Epithelial cell of proximal tubule (primary cell): Measurements from ENCODE around the gene YOD1. TPM values are rescaled to one million over a fixed set of nuclear protein-coding genes. Genes with fewer than 3 reads are reported as not detected.

Experiments used
- DNase-seq: peaks from one replicate; pipeline ENCODE4 v3.0.0-alpha.2; 2011; ENCODE audit warnings: low read depth
- H3K4me3 ChIP-seq: 2 replicates; pipeline ENCODE4 v1.5.1; 2011; ENCODE audit warnings: low read depth, mild to moderate bottlenecking, low read length
- total RNA-seq: library from RNA; depleted of rRNA; stranded (reverse); fragments of >200 nt; gene quantifications from 2 replicates; pipeline ENCODE4 v1.2.3, GENCODE V29; 2015
- TF ChIP-seq, protein P1 (sequence below): conservative IDR thresholded peaks from 2 replicates; pipeline ENCODE4 v1.5.1; 2012; ENCODE audit warnings: low read depth, mild to moderate bottlenecking, low read length

The YOD1 gene
- total RNA-seq, 1 donor from 2014 or later, result 6.7 TPM

- TF ChIP-seq, protein P1, sequence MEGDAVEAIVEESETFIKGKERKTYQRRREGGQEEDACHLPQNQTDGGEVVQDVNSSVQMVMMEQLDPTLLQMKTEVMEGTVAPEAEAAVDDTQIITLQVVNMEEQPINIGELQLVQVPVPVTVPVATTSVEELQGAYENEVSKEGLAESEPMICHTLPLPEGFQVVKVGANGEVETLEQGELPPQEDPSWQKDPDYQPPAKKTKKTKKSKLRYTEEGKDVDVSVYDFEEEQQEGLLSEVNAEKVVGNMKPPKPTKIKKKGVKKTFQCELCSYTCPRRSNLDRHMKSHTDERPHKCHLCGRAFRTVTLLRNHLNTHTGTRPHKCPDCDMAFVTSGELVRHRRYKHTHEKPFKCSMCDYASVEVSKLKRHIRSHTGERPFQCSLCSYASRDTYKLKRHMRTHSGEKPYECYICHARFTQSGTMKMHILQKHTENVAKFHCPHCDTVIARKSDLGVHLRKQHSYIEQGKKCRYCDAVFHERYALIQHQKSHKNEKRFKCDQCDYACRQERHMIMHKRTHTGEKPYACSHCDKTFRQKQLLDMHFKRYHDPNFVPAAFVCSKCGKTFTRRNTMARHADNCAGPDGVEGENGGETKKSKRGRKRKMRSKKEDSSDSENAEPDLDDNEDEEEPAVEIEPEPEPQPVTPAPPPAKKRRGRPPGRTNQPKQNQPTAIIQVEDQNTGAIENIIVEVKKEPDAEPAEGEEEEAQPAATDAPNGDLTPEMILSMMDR, result no peak
- DNase-seq, result no peak
- no peak overlapping the region for H3K4me3 ChIP-seq
Observed at GRCh38 chr1:207072233-207072632, 21.2 kb upstream of the YOD1 start.

- TF ChIP-seq, protein P1, result no peak
- DNase-seq, result no peak
- H3K4me3 ChIP-seq, result no peak overlapping the region
Observed at GRCh38 chr1:207071426-207071825, 20.4 kb upstream of the YOD1 start.

DNA sequence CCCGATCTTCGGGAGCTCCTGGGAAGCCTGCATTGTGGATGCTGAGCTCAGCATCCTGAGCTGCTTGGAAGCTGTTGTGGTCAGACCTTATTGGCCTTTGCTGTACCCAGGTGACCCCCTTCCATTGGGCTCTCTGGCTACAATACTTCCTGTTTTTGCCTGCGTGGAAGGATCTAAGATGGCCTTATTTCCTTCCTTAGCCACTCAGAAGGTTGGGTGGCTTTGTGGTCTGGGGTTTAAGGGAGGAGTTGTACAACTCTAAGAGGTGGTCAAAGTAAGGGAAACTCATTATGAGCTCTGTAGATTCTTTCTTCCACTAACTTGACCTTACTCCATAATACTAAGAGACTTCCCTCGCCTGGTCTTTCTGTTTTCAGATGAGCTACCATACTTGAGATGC is 19.8 kb upstream of the YOD1 start:
- TF ChIP-seq, protein P1, result no peak
- H3K4me3 ChIP-seq, result no peak overlapping the region
- DNase-seq, result no peak

- no peak overlapping the region for H3K4me3 ChIP-seq
- TF ChIP-seq, protein P1, result no peak
- no peak for DNase-seq
Observed at GRCh38 chr1:207069858-207070506, 19.0 kb upstream of the YOD1 start.

DNA sequence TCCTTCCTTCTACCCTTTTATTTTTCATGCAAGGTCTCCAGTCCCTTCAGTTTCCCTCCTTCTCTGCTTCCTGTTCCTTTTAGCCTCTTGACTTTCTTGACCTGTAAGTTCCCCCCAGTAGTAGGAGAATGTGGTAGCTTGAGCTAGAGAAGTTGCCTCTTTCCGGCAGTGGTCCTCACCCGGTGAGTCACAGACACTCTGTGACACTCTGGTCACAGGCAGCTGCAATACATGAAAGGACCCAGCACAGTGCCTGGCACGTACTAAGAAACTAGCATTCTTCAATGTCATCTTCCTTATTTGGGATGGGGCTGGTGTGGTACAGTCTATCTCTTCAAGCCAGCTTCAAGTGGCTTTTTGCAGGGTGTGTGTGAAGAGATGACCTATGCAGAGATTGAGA is 18.1 kb upstream of the YOD1 start:
- no peak for DNase-seq
- no peak overlapping the region for H3K4me3 ChIP-seq
- TF ChIP-seq, protein P1, result no peak

GRCh38 chr1:207067665-207068064 is 16.7 kb upstream of the YOD1 start:
- TF ChIP-seq, protein P1, result no peak
- DNase-seq, result no peak
- H3K4me3 ChIP-seq, result no peak overlapping the region

DNA sequence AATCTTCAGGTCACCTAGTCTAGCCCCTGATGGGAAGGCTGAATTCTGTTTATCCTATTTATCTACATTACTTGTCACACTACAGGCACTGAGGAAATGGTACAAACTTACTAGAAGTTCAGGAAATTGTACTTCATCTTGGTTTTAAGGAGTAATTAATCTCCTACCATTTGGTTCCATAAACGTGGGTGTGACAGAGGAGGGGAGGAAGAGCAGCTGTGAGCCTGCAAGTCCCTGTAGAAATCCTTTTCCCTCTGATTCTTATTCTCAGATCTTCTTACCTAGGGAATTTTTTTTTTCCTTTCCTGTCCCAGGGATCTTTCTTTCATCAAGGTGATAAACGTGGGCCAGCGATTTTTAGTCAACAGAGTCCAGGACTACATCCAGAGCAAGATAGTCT is 16.2 kb upstream of the YOD1 start:
- no peak overlapping the region for H3K4me3 ChIP-seq
- DNase-seq, result no peak
- TF ChIP-seq, protein P1, result no peak
